NCI-H146 treated with DMSO at 0.1 percent for 48 hours (cell line): ENCODE measurements around the gene WNT7B.

Experiments used
- DNase-seq: peaks from one replicate; lab custom pipeline; 2025; ENCODE audit not compliant: unreplicated experiment; lab: John Stamatoyannopoulos, UW

Gene WNT7B

DNA sequence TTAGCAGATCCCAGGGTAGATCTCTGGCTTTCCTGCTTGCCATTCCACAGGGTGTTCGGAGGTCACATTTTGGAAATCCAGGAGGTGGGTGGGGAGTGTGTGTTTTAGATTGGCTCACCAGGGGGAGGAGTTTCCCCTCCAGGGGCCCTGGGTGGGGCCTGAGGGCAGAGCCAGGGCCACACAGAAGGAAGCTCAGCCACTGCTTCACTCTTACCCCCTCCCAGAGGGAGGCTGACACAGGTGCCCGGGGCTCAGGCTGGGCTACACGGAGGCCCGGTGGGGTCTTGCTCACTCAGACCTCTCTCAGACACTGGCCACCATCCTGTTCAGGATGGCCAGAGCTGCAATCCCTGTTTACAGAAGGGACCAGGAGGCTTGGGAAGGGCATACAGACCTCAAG is 2.5 kb downstream of the WNT7B start:
- DNase-seq, result no peak

GRCh38 chr22:45972889-45973253 is 4.1 kb downstream of the WNT7B start:
- DNase-seq, result no peak

- DNase-seq, result no peak
Observed at GRCh38 chr22:45972091-45972888, 4.7 kb downstream of the WNT7B start.

- no peak for DNase-seq
Observed at GRCh38 chr22:45971408-45972028, 5.4 kb downstream of the WNT7B start.

- DNase-seq, result no peak
Observed at GRCh38 chr22:45970705-45971407, 6.1 kb downstream of the WNT7B start.

DNA sequence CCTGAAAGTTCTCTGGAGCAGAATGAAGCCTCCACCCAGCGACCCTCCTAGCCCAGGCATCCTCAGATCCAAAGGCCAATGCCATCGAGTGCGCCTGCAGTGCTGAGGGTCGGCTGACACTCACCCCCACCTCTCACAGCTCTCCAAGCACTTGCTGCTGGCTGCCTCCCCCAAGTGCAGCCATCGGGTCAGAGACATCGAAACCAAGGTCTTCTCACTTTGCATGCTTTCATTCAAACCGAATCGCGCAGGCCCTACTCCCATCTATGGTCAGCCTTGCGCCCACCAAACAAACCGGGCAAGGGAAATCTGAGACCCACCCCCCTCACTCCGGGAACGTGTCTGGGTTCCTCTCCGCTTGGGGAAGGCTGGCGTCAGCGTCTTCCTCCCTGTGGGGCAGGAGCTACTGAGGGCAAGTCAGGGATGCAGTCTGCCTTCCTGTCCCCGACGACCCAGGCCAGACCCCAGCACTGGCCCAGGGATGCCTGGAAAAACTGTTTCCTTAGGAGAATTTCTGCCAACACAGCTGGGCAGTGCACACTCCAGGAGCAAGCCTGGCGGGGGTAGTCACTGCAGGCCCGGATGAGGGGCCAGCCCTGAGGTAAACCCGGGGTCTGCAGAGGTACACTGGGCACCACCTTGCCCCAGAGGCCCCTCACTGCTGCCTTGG is 7.0 kb downstream of the WNT7B start:
- DNase-seq, result no peak

DNA sequence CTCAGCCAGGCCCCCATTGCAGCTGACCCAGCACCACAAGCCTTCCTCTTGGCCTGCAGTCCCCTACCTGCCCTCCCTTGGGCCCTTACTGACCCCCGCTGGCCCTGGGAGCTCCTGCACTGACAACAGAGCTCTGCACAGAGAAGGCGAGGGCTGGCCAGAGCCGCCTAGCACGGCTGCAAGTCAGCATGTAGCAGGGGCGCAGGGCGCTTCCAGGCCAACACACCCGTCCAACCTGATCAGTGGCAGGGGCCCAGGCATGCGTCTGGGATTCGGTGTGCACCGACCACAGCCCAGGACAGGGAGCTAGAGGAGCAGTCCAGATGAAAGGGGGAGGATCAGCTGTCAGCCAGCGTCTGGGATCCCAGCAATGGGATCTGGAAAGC is 7.6 kb downstream of the WNT7B start:
- no peak for DNase-seq

DNA sequence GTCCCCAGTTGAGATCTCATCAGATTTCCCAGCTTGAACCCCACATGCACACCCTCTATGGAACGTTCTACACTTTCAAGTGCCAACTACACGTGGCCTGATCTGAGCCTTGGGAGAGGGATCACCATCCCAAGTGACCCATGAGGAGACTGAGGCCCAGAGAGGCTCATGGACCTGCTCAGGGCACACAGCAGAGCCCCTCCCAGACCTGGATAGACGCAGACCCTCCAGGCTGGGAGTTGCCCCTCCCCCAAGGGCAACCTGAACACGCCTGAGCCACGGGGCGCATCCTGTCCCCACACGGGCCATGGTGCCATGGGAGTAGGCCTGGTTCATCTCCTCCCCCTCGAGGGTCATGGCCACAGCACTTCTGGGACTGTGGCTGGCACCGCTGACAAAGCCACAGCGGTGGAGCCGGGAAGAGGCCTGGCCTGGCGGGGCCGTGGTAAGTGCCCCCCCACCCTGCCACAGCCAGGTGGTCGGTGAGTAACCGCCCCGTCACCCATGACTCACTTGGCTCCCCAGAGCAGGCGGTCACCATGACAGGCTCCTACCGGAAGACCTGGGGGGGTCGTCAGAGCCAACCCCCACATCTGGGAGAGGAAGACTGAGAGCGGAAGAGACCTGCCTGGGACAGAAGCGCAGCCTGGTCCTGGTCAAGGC is 8.1 kb downstream of the WNT7B start:
- no peak for DNase-seq

DNA sequence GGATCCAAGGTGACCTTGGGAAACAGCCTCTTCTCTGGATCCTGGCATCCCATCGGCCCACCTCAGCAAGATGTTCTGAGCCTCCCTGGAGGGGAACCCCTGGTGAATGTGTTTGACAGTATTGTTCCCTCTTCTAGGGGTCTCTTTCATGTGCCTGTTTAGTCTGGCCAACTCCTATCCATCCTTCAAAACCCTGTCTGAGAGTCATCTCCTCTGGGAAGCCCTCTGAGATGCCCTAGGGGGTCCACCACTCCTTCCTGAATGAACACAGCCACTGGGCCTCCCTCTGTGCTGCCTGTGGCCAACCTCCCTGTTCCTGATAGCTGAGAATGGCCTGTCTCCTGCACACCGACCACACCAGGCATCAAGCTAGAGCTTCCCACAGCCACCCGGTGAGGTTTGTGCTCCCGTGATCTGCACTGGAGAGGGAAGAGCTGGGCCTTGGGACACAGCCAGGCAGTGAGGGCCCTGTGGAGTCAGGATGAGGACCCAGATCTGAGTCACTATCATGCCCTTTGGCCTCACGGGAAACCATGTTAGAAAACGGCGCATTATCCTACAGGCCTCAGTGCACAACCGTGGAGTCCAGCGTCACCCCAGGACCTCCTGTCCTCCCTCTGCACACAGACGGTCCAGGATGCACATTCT is 8.8 kb downstream of the WNT7B start:
- DNase-seq, result no peak

- DNase-seq, result no peak
Observed at GRCh38 chr22:45966895-45967365, 10.0 kb downstream of the WNT7B start.

- DNase-seq, result no peak
Observed at GRCh38 chr22:45966320-45966894, 10.6 kb downstream of the WNT7B start.

DNA sequence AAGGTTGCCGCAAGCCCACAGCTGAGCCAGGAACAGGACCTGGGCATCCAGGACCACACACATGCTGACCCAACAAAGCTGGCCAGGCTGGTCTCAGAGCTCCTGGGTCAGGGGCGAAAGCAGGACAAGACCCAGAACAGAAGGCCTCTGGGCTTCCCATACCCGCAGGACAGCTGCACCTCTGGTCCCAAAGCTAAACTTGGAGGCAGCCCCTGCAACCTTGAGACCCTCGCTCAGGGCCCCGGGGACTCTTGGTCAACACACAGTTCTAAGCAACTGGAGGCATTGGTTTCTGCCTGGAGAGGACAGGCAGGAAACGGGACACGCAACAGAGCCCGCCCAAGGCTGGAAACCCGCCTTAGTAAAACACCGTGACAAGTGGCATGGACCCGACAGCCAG is 11.4 kb downstream of the WNT7B start:
- DNase-seq, result no peak

- DNase-seq, result no peak
Observed at GRCh38 chr22:45964926-45965527, 11.9 kb downstream of the WNT7B start.

DNA sequence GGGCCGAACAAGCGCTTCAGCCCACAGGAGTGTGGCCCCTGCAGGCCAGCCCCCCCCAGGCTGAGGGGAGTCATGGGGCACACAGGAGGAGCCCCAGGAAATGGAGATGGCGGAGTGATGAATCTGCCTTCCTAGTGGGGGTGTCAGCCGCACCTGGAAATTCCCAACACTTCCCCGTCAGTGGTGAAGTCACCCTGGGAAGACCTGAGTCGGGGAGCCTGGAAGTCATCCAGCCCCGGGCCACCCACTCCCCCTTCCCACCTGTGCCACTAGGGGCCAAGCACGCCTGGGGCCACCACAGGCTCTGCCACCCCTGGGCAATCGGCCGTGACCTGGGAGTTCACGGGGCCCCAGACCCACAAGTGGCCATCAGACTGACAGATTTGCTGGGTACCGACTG is 12.6 kb downstream of the WNT7B start:
- no peak for DNase-seq

DNA sequence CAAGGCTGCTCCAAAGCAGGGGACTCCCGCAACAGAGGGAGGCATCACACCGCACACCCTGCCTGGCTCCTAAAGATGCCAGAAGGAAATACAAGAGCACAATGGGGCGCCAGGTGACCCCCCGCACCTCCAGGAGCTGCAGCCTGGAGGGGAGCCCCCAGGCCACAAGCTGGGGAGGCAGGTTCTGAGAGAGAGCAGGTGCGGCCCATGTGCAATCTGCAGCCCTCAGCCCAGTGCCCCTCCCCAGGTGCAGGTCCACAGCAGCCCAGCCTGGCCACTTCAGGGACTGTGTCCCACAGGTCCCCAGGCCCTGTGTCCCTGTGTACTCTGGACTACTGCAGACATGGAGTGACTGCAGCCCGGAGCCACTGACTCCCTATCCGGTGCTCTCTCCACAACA is 13.1 kb downstream of the WNT7B start:
- DNase-seq, result no peak

- no peak for DNase-seq
Observed at GRCh38 chr22:45962756-45963324, 14.1 kb downstream of the WNT7B start.

GRCh38 chr22:45962434-45962718 is 14.6 kb downstream of the WNT7B start:
- DNase-seq, result no peak

DNA sequence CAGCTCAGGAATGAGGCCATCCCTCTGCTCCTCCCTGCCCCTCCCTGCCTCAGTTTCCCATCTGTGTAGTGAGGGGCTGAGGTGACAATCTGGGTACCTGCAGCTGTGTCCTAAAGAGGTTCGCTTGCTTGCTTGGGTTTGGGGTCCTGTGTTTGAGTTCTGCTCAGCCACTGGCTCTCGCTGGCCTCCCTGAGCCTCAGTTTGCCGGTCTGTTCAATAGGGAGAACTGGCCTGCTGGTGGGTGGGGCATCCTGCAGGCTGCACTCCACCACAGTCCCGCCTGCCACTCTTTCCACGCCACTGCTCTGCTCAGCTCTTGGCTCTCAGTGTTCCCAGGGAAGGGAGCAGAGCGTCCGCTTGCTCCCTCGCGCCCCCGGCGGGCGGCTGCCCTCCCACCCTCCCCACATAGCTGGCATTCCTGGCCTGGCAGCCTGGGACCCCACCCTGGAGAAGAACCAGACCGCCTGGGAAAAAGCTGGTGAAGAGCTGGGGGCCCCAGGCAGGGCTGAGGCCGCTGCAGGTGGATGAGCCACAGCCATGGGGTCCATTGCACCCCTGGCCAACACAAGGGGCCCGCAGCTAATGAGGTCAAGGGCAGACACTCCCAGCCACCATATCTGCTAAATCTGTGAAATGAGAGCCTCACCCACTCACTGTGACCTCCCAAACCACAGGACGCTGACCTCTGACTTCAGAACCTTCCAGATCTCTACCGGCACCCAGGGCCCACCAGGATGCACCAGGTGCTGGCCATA is 15.1 kb downstream of the WNT7B start:
- DNase-seq, result no peak
